Measurements from ENCODE around the gene C5orf63. TPM values are rescaled to one million over a fixed set of nuclear protein-coding genes. Genes with fewer than 3 reads are reported as not detected.

Gene C5orf63
- total and polyA plus RNA-seq, 2 experiments from 2014 or later, result 6.8 to 10.5 TPM

- no peak for ATAC-seq
- peaks cover under 1% of the 10 kb centered on the region for H3K27me3 Mint-ChIP-seq (ENCODE audit: insufficient read depth, low read depth, poor library complexity)
Measured at GRCh38 chr5:127101533-127101932, 28.2 kb upstream of the C5orf63 start.

More at GRCh38 chr5:127101533-127101932, 28.2 kb upstream of the C5orf63 start:
- Histone ChIP-seq H2AFZ (peak overlapping the region; percentile 69; the same call in 1 of the 2 replicates), H3K4me3 (no peak overlapping the region), H3K27ac (ENCODE audit: low read depth) (no peak overlapping the region), H3K4me2 (no peak overlapping the region), H3K27me3 (ENCODE audit: insufficient read depth) (no peaks in the 10 kb centered on the region), H3K79me2 (replicated peaks; ENCODE audit: insufficient read depth) (no peaks in the 10 kb centered on the region), H3K4me1 (ENCODE audit: insufficient read depth) (peaks cover 10% of the 10 kb centered on the region), H4K20me1 (replicated peaks; ENCODE audit: insufficient read depth) (no peaks in the 10 kb centered on the region), H3K36me3 (ENCODE audit: insufficient read depth) (no peaks in the 10 kb centered on the region), H3F3A (replicated peaks; ENCODE audit: low read depth) (0 out of 2 replicates have a peak, but pooled peaks cover 3% of the 10 kb centered on the region), H3K9me2 (ENCODE audit: insufficient read depth) (0 out of 2 replicates have a peak, but pooled peaks cover 4% of the 10 kb centered on the region)
- Mint-ChIP-seq H3K9me3 (peaks cover 9% of the 10 kb centered on the region; the same call in 2 of the 3 replicates), H3K27ac (no peak overlapping the region), H3K36me3 (ENCODE audit: low read depth) (peaks cover 4% of the 10 kb centered on the region; the same call in 2 of the 3 replicates), H3K4me1 (peaks cover 12% of the 10 kb centered on the region), H3K4me3 (no peak overlapping the region)
- TF ChIP-seq POLR2AphosphoS5 (IDR thresholded peaks at IDR 0.05; ENCODE audit: low read depth) (no peak), EZH2phosphoT487 (IDR thresholded peaks at IDR 0.05; ENCODE audit: unreplicated experiment) (no peak), CREB1 (CRISPR knock-in tag; IDR thresholded peaks at IDR 0.05; ENCODE audit: low read depth) (no peak), ZNF114 (CRISPR knock-in tag; IDR thresholded peaks at IDR 0.05) (no peak), ETS1 (IDR thresholded peaks at IDR 0.05) (no peak), NANOG (IDR thresholded peaks at IDR 0.05; ENCODE audit: borderline replicate concordance) (no peak), JUNB (IDR thresholded peaks at IDR 0.05; ENCODE audit: unreplicated experiment) (no peak), STAT1 (IDR thresholded peaks at IDR 0.05; ENCODE audit: unreplicated experiment) (no peak), CTCF (conservative IDR thresholded peaks at IDR 0.05; ENCODE audit: low read depth in 2 of 2) (no peak), EZH2 (IDR thresholded peaks at IDR 0.05; ENCODE audit: low read depth, unreplicated experiment) (no peak), ZNF331 (CRISPR knock-in tag; IDR thresholded peaks at IDR 0.05; ENCODE audit: low read depth) (no peak), ZNF462 (CRISPR knock-in tag; IDR thresholded peaks at IDR 0.05) (no peak), REST (IDR thresholded peaks at IDR 0.05; ENCODE audit: unreplicated experiment) (no peak)
- DNase-seq (ENCODE audit: low spot score), result no peak
